Suprapubic skin (tissue), 4 donors: ENCODE results near the gene ECI1. TPM values are rescaled to one million over a fixed set of nuclear protein-coding genes. Genes with fewer than 3 reads are reported as not detected.
A peak's percentile ranks its signal among the peaks of the same experiment; 100 is the strongest.

ENCODE experiments used
- DNase-seq, 2 donors: peaks; one replicate each; pipeline ENCODE4 v3.0.0-alpha.2; 2019; ENCODE audit warnings: low spot score in 2 of 2
- H3K27ac ChIP-seq: fragments of 200-600 bp; sonication (generic); one replicate; pipeline ENCODE4 v1.5.1; 2019
- H3K27me3 ChIP-seq: fragments of 200-600 bp; sonication (generic); one replicate; pipeline ENCODE4 v1.5.1; 2019
- H3K36me3 ChIP-seq: fragments of 200-600 bp; sonication (generic); one replicate; pipeline ENCODE4 v1.5.1; 2019
- H3K4me1 ChIP-seq: fragments of 200-600 bp; sonication (generic); one replicate; pipeline ENCODE4 v1.5.1; 2019
- H3K4me3 ChIP-seq: fragments of 200-600 bp; sonication (generic); one replicate; pipeline ENCODE4 v1.5.1; 2019; ENCODE audit warnings: mild to moderate bottlenecking
- H3K9me3 ChIP-seq: fragments of 200-600 bp; sonication (generic); one replicate; pipeline ENCODE4 v1.5.1; 2019
- CTCF ChIP-seq, 2 donors: fragments of 200-600 bp in 1 of 2; fragments of 450-650 bp in 1 of 2; sonication (generic) in 1 of 2; IDR thresholded peaks; one replicate each; pipeline ENCODE4 v1.5.1; 2016 to 2019; ENCODE audit warnings: antibody characterized with exemption in 2 of 2, mild to moderate bottlenecking in 1 of 2, moderate library complexity in 1 of 2
- EP300 ChIP-seq: sonication (generic); formaldehyde crosslinking; IDR thresholded peaks from one replicate; pipeline ENCODE4 v1.6.1; 2017; ENCODE audit warnings: antibody characterized with exemption
- POLR2A ChIP-seq, 2 donors: fragments of 450-650 bp; IDR thresholded peaks; one replicate each; pipeline ENCODE4 v1.6.1; 2017; ENCODE audit warnings: antibody characterized with exemption in 2 of 2, mild to moderate bottlenecking in 2 of 2, moderate library complexity in 2 of 2
- POLR2AphosphoS5 ChIP-seq, 3 donors: sonication (generic); formaldehyde crosslinking; IDR thresholded peaks; one replicate each; pipeline ENCODE4 v1.6.1; 2017; ENCODE audit warnings: antibody characterized with exemption in 3 of 3
- WGBS: methylation state at CpG from one replicate; pipeline ENCODE4 v1.1.5; 2018; 5-methylcytosine and 5-hydroxymethylcytosine counted together
- total RNA-seq, 4 donors: library from RNA; depleted of rRNA; stranded (reverse); fragments of >200 nt; gene quantifications; one replicate each; pipeline ENCODE4 v1.1.0, GENCODE V29; 2016

Gene ECI1
- total RNA-seq, 4 donors from 2014 or later: 28.4 to 65.3 (median 47.2) TPM

GRCh38 chr16:2229091-2229490 is 22.3 kb downstream of the ECI1 start:
- Histone ChIP-seq H3K9me3 (no peaks in the 10 kb centered on the region), H3K36me3 (peaks cover 59% of the 10 kb centered on the region), H3K4me3 (no peak overlapping the region), H3K4me1 (peaks cover 31% of the 10 kb centered on the region), H3K27ac (no peak overlapping the region), H3K27me3 (no peaks in the 10 kb centered on the region)
- DNase-seq: peak in 1 of 2 donors; percentile 71
- WGBS: 94% methylated on average over 8 of the region's 12 CpGs
- TF ChIP-seq POLR2AphosphoS5 (IDR thresholded peaks at IDR 0.05) (no peak), EP300 (no peak), POLR2A (IDR thresholded peaks at IDR 0.05) (no peak), CTCF (IDR thresholded peaks at IDR 0.05) (no peak)

- no peaks in the 10 kb centered on the region for H3K27me3 ChIP-seq
- peaks cover 51% of the 10 kb centered on the region for H3K36me3 ChIP-seq
- H3K4me1 ChIP-seq: peaks cover 32% of the 10 kb centered on the region
- WGBS: 76% methylated on average over 5 of the region's 25 CpGs
- no peaks in the 10 kb centered on the region for H3K9me3 ChIP-seq
- no peak overlapping the region for H3K4me3 ChIP-seq
- TF ChIP-seq EP300 (no peak), POLR2A (IDR thresholded peaks at IDR 0.05) (no peak), CTCF (IDR thresholded peaks at IDR 0.05) (no peak), POLR2AphosphoS5 (IDR thresholded peaks at IDR 0.05) (no peak)
- H3K27ac ChIP-seq: peak overlapping the region; percentile 37
- DNase-seq: no peak
These were observed 23.1 kb downstream of the ECI1 start for GRCh38 chr16:2228161-2228824.

GRCh38 chr16:2226918-2227317 is 24.5 kb downstream of the ECI1 start:
- no peak overlapping the region for H3K27ac ChIP-seq
- H3K9me3 ChIP-seq: no peaks in the 10 kb centered on the region
- no peak for DNase-seq
- peaks cover 36% of the 10 kb centered on the region for H3K4me1 ChIP-seq
- H3K4me3 ChIP-seq: no peak overlapping the region
- H3K27me3 ChIP-seq: no peaks in the 10 kb centered on the region
- WGBS: 88% methylated on average over 6 of the region's 6 CpGs
- H3K36me3 ChIP-seq: peaks cover 37% of the 10 kb centered on the region
- TF ChIP-seq POLR2AphosphoS5 (IDR thresholded peaks at IDR 0.05) (no peak), POLR2A (IDR thresholded peaks at IDR 0.05) (no peak), EP300 (no peak), CTCF (IDR thresholded peaks at IDR 0.05) (no peak)

- DNase-seq: no peak
- TF ChIP-seq POLR2AphosphoS5 (IDR thresholded peaks at IDR 0.05) (no peak), CTCF (IDR thresholded peaks at IDR 0.05) (no peak), POLR2A (IDR thresholded peaks at IDR 0.05) (no peak), EP300 (no peak)
- Histone ChIP-seq H3K9me3 (no peaks in the 10 kb centered on the region), H3K36me3 (peaks cover 32% of the 10 kb centered on the region), H3K27ac (no peak overlapping the region), H3K4me1 (peaks cover 36% of the 10 kb centered on the region), H3K27me3 (no peaks in the 10 kb centered on the region), H3K4me3 (no peak overlapping the region)
- 75% methylated on average over 8 of the region's 9 CpGs for WGBS
These were observed 25.1 kb downstream of the ECI1 start for GRCh38 chr16:2226245-2226793.

- no peak for DNase-seq
- Histone ChIP-seq H3K36me3 (peaks cover 10% of the 10 kb centered on the region), H3K9me3 (no peaks in the 10 kb centered on the region), H3K27ac (peak overlapping the region; percentile 91), H3K4me3 (peak overlapping the region; percentile 95), H3K27me3 (no peaks in the 10 kb centered on the region), H3K4me1 (peaks cover 32% of the 10 kb centered on the region)
- TF ChIP-seq POLR2A (IDR thresholded peaks at IDR 0.05) (no peak), EP300 (no peak), CTCF (IDR thresholded peaks at IDR 0.05) (no peak), POLR2AphosphoS5 (IDR thresholded peaks at IDR 0.05) (no peak)
- WGBS: 4% methylated on average over 17 of the region's 22 CpGs
These were observed 27.4 kb downstream of the ECI1 start for GRCh38 chr16:2223942-2224486.
